CD4-positive, alpha-beta T cell treated with Interleukin-1 beta for 1 hour (primary cell): Measurements from ENCODE around the gene OR10J4.
"Not testable (repeated sequence)": the region's sequence is repeated elsewhere in the genome, so short reads cannot be mapped to it uniquely, and the experiment has no call there.

Source experiments
- DNase-seq, 2 donors: peaks; one replicate each; pipeline ENCODE4 v3.0.0-alpha.2; 2020 to 2022

Gene OR10J4

GRCh38 chr1:159431904-159432303, at the start of gene OR10J4:
Gene OR10J4 (plus strand): TSS chr1:159432204.
- no peak for DNase-seq

DNA sequence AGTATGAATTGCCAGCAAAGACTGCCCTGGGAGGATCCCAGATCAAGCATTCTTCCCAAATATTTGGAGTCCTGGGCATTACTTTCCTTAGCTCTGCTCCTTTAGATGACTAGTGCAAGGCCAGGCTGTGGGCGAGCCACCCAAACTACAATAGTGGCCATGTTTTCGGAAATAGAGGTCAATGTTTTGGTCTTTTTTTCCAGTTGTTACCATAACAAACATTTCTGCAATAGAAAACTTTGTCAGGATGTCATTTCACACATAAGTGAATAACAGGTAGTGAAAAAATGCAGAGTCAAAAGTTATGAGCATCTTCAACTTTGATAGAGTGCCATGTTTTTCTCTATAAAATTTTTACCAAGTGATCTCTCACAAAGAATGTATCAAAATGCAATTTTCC, 25.2 kb upstream of the OR10J4 start:
- DNase-seq: no peak

DNA sequence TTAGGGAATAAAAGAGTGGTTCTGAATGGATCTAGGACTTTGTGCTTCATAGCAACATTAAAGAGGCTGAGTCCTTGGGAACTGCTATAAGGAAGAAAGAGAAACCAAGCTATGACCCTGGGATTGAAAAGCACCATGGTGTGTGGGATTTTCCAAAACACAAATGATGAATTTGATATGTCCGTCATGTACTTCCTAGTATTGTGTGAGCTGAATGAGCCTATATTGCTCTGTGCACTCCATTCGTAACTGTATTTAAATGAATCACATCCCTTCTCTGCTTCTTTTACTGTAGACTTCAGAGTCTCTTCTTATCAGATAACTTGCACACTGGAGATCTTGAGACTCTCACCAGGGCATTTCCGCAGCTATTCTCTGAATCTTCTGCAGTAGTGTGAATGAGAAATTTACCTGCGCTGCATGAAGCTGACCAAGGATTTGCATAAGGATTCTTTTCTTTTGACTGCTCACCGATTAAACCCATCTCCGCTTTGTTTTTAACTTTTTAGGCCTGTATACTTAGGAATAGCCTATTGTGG, 23.1 kb upstream of the OR10J4 start:
- no peak for DNase-seq

DNA sequence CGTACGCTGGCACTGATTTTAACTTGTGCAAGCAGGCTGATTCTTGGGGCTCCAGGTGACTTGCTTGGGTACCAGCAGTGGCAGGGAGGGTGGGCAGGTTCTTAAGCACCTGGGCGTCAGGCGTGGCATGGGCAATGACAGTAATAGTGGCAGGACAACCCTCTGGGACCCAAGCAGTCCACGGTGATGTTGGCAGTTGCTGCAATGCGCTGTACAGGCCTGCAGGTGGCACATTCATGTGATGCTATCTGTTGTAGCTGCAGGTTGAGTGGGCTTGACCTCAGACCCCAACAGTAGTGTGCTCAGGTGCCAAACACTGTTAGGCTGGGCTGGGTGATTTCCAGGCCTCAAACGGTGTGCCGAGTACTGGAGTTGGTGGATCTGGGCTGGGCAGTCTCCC, 10.2 kb upstream of the OR10J4 start:
- no peak for DNase-seq

DNA sequence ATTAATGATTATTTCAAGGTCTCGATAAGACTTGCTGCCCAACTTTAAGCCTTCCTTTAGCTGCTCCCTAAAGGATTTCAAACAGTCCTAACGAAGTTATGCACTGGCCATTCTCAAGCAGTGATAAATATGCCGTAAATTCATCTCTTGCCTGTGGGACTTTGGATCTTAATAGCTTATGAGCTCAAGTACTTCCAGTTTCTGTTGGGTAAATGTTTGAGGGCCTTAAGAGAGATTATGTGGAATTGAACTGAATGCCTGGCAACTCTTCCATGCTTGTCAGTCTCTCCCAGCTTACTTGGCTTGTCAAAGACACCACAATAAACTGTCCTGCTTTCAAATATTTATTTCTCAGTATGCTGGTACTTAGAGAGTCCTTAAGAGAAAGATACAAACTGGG, 3.5 kb upstream of the OR10J4 start:
- DNase-seq: no peak

DNA sequence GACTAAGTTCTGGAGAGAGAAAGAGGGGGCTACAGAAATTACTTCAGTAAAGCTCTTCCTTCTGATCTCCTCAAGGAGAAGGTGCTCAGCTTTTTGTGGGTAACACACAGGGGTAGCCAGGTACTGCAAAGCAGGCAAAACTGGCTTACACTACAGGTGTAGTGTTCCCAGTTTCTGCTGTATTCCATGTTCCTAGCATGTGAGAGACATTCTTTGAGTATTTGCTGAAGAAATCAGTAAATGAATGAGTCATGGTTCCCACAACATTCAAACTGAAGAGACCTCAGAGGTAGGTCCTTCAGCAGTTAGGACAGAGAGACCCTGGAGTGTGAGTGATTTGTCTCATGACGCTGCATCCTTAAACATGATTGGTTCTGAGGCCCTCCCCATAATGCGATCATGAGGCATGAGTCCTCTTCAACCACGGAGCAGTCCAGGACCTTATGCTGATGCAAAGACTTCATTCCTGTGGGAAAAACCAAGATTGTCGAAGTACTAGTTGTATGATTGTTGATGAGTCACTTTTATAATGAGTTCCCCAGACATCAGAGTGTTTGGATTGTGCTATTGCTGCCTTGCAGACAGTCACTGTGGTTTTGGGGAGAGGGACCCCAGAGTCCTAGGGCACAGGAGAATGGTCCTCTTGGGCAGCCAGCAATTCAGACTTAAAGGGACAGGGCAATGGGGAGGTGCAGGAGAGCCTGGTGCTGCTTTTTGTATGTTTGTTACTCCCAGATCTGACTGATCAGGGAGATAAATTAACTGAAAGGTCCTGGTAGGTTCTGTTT, 2.7 kb upstream of the OR10J4 start:
- DNase-seq: no peak

DNA sequence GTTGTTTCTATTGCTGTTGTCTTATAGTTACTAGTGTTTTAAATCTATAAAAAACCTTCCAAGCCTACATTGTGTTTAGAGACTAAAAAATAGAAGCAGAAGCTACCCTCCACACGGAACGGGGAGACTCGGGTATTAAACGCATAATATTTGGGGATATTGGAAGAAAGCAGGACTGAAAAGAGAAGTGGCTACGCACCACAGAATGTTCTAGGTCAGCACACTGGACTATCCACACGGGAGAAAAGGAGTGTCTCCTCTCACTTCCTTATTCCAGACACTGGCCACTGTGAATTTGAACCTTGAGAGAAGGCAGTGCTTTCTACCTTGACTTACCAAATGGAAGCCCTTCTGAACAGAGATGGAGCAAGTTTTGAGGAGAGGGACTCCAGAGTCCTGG, 1.0 kb upstream of the OR10J4 start:
- DNase-seq: peak in 1 of 2 donors; percentile 1

GRCh38 chr1:159436469-159436868, 4.5 kb downstream of the OR10J4 start:
- no peak for DNase-seq

DNA sequence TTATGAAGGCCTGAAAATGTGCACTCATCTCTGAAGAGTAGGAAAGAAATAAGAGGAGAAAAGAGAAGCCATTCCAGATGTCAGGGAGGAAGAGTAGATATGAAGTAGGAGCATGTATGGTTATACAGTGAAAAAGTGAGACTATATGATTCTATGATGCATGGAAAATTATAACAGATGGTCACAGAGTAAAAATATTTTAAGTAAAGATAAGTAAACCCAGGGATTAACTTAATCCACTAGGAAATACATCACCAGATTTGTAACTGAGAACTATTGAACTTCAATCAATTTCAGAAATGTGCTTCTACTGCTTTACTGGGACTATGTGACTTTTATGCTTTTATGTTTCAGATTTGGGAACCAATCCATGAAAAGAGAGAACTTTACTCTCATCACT, 7.4 kb downstream of the OR10J4 start, which contains the start of gene OR10J1:
TSS of gene OR10J1 (plus strand) at position 301 of the 400 bp plus-strand sequence. CDS start at position 371, 70 bp downstream.
- DNase-seq: no peak

DNA sequence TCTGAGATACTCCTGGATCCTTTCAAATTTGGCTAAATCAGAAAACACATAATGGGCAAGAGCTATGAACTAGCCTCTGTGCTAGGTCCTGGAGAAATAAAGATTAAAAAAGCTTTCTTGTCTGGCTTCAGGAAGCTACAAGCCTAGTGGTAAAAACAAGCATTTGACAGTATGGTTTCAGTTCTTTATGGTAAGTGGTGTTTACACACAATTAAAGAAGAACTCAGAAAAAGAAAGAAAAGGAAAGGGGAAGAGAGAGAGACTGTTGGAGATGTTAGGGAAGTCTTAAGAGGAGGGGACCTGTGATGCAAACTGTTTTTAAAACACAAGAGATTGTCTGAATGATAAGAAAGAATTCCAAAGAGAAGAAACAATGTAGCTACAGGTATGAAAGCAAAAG, 9.4 kb downstream of the OR10J4 start:
- no peak for DNase-seq

- DNase-seq: no peak
These were observed 10.4 kb downstream of the OR10J4 start for GRCh38 chr1:159442428-159442827.

DNA sequence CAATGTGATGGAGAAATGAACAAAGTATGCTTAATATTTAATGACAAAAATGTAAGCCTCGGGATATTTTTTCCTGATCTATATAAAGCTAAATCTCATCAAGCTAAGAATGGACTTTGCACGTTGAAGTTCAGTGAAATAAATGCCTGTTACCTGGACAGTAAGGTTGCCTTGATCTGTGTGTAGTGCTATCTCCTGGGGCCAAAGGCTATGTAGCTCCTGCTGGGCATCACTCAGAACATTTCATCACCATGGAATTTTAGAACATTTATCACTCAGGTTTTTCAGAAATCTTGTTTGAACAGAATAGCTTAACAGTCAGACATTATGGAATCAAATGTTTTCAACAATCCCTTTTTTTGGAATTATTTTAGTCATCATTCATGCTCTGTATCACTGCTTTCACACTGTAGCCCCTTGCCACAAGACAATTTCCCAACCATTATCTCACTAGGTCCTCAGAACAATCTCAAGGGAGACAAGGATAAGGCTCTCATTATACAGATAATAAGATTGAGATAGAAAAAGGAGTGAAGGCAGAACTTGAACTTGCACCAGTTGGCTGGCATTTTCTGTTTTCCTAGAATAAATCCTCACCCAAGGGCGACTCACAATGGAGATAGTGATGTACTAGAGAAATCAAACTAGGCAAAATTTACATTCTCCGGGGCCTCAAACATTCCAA, 11.2 kb downstream of the OR10J4 start:
- no peak for DNase-seq

GRCh38 chr1:159444511-159444910, 12.5 kb downstream of the OR10J4 start:
- DNase-seq: no peak

- no peak for DNase-seq
These were observed 16.2 kb downstream of the OR10J4 start for GRCh38 chr1:159448181-159448580.

DNA sequence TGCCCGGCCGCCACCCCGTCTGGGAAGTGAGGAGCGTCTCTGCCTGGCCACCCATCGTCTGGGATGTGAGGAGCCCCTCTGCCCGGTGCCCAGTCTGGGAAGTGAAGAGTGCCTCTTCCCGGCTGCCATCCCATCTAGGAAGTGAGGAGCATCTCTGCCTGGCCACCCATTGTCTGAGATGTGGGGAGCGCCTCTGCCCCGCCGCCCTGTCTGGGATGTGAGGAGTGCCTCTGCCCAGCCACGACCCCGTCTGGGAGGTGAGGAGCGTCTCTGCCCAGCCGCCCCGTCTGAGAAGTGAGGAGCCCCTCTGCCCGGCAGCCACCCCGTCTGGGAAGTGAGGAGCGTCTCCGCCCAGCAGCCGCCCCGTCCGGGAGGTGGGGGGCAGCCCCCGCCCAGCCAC, 17.6 kb downstream of the OR10J4 start:
- not testable (repeated sequence) for DNase-seq

- DNase-seq: no peak
These were observed 27.5 kb downstream of the OR10J4 start for GRCh38 chr1:159459551-159459950.

- DNase-seq: no peak
These were observed 33.2 kb downstream of the OR10J4 start for GRCh38 chr1:159465191-159465603.

DNA sequence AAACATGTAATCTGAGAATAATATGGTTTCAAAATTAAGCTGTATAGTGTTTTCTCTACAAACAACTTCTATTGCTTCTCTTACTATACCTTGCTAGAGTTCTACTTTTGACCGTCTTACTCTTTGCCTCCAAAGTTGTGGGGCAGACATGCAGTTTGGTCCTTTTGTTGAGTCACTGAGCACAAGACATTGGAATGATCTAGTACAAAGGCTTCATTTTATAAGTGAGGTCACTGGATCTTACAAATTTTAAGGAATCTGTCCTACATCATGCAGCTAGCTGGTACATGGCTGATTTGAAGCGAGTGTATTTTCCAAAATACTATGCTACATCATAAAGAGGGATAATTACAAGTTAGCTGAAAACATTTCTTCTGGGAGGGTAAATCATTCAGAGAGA, 36.3 kb downstream of the OR10J4 start:
- DNase-seq: no peak

GRCh38 chr1:159469921-159470533, 38.0 kb downstream of the OR10J4 start:
- DNase-seq: no peak

DNA sequence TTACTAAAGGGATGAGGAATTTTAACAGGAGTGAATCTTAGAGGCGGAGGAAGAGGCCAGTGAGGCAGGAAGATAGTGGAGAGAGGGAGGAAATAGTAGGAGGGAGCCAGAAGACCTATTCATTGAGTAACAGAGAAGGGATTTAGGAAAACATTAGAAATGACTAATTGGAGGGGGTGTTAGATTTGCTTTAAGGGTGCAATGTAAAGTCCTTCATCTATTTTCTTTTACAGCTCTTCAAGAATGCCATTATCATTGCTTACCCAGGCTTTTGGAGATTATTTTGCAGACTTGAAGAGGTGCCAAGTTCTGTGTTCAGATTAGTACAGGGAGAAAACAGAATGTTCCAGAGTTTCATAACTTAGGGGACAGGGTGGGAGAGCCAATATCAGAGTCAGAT, 41.3 kb downstream of the OR10J4 start:
- DNase-seq: no peak

- DNase-seq: no peak
These were observed 42.9 kb downstream of the OR10J4 start for GRCh38 chr1:159474926-159475325.
